Smooth muscle cell of the brain vasculature (primary cell): ENCODE results near the gene OR52J3.

ENCODE experiments used
- DNase-seq: peaks from one replicate; pipeline ENCODE4 v3.0.0-alpha.2; 2012; ENCODE audit warnings: low read depth, low spot score

OR52J3 gene

DNA sequence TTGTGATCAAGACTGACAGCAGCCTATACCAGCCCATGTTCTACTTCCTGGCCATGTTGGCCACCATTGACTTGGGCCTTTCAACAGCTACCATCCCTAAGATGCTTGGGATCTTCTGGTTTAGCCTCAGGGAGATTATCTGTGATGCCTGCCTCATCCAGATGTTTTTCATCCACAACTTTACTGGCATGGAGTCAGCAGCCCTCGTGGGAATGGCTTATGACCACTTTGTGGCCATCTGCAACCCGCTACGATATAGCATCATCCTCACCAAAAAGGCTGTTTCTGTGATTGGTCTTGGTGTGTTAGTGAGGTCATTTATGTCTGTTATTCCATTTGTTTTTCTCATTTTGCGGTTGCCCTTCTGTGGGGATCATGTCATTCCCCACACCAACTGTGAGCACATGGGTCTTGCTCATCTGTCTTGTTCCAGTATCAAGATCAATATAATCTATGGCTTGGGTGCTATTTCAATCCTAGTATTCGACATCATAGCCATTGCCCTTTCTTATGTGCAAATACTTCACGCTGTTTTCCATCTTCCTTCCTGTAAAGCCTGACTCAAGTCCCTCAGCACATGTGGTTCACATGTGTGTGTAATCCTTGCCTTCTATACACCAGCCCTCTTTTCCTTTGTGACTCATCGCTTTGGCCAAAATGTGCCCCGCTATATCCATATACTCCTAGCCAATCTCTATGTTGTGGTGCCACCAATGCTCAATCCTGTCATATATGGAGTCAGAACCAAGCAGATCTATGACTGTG, 46.7 kb downstream of the OR52J3 start:
- DNase-seq = no peak

DNA sequence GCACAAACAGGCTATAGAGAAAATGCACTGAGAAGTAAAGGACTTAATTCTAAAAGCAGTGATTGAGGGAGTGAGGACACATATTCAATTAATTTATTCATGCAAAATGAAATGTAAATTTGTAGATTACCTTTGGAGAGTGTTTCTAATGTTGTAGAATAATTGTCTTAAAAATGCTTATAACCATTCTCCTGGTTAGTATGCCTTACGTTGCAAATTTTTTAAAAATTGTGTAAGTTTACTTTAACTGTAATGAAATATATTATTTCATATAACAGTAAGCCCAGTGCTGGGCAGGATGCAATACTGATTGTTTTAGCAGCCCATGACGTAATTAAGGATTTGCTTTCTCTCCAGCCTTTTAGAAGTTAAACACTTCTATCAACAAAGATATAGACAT, 49.7 kb downstream of the OR52J3 start:
- DNase-seq = no peak
